GM04504 (cell line): ENCODE data around the gene MVB12B.

Experiments used
- DNase-seq: peaks from one replicate; pipeline ENCODE4 v3.0.0-alpha.2; 2012; ENCODE audit warnings: low read depth

The MVB12B gene

DNA sequence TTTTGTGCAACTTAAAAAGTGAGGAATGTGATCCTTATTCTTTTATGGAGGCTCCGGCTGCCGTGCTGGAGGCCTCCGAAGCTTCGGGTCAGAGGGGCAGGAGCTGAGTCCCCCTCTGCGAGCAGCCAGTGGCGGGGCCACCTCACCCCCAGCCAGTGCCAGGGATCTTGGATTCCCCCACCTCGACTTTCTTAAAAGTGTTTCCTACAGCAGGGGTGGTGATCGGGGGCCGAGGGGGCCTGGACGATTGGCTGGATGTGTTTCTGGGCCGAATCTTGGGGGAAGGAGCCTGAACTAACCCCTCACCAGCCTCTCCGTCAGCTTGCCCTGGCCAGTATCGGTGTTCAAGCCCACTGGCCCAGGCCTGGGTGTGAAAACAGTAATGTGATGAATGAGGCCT, 194.9 kb downstream of the MVB12B start:
- DNase-seq = no peak

DNA sequence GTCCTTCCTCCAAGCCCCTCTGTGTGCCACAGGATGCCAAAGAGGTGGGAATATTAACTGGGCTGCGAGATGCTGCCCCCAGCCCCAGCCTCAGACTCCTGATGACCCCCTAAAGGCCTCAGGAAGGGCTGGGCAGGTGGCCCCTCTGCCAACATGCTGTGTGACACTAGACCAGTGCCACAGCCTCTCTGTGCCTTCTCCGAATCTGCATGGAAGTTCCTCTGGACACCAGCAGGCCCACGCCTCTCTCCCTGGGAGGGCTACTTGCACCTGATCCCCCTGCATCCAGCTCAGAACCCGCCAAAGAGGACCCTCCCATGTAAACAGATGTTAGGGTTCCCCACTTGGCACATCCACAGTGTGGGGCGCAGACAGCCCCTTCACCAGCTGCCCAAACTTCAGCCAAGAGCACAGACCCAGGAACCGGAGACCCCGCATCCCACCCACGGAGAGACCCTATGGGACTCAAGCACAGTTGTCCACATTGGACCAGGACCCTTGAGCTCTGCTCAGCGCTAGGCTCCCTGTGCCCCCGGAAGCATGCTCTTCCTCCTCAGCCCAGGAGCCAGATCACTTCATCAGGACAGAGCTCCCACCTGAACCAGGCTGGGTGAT, 195.5 kb downstream of the MVB12B start:
- DNase-seq = no peak

DNA sequence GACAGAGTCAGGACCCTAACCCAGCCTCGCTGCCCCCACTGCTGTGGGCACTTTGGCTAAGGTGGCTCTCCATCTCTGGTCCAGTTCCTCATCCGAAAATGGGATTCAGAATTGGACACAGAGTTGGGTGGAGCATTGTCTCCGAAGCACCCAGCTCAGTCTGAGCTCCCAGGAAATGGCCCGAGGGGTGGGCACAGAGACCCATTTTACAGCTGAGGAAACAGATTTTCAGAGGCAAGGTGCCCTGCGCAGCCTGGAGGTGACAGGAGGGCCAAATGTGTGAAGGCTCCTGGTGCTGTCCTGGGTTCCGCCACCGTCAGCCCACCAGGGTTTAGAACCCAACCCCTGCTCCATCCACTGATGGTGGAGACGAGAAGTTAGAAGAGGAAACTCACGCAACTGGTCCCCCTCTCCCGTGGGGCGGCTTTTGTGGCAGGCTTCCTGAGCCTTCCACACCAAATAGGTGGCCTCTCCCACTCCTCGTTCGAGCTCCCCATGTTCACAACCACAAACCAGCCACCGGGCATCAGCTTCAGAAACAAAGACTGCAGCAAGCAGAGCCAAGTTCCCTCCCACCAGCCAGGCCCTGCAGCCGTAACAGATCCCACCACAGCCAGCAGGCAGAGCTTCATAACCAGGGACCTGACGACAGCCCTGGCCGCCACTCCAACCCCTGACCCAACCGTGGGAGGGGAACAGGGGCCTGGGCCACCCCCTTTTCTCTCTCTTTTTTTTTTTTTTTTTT, 196.2 kb downstream of the MVB12B start:
- DNase-seq = no peak

DNA sequence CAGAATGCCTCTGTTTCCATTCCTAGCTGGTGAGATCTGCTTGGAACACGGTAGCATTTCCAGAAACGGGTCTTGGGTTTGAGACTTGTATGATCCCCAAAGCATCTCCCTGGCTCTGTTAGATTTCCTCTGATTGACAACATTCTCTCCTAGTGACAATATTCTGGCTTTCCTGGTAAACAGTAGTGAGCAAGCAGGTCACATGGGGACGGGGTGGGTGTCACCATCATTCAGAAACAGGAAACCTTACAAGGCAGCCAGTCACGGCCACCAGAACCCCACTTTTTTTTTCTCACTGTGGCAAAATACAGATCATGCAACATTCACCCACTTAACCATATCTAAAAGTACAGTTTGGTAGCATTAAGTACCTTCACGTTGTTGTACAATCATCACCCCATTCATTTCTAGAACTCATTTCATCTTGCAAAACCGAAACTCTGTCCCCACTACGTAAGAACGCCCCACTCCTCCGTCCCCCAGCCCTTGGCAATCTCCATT, 197.0 kb downstream of the MVB12B start:
- DNase-seq = no peak

DNA sequence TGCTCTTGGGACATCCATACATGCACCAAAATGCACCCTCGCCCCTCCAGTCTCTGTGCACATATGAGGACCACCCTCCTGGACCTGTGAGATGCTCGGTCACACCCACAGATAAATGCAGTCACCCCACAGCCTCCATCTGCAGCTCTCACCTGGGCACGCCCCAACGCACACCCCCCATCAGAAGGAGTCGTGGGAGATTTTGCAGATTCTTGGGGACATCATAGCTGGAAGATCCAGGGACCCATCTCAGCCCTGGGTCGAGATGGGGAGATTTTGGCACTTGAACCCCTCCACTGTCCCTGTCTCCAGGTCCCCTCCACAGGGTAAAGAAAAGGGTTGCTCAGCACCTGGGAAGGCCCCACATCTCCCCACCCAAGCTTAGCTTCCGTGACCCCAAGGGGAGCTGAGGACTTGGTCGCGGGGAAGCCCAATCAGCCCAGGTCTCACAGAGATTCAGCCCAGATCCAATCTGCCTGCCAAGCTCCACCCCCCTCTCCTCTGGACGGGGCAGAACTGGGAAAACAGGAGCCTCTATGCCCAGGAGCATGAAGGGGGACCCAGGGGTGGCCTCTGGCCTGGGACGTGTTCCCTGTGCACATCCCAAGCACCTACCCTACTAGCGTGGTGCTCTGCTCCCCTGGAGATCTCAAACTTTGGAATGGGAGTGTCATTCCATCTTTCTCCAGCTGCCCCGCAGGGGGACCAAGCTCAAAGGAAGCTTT, 197.9 kb downstream of the MVB12B start:
- DNase-seq = no peak

DNA sequence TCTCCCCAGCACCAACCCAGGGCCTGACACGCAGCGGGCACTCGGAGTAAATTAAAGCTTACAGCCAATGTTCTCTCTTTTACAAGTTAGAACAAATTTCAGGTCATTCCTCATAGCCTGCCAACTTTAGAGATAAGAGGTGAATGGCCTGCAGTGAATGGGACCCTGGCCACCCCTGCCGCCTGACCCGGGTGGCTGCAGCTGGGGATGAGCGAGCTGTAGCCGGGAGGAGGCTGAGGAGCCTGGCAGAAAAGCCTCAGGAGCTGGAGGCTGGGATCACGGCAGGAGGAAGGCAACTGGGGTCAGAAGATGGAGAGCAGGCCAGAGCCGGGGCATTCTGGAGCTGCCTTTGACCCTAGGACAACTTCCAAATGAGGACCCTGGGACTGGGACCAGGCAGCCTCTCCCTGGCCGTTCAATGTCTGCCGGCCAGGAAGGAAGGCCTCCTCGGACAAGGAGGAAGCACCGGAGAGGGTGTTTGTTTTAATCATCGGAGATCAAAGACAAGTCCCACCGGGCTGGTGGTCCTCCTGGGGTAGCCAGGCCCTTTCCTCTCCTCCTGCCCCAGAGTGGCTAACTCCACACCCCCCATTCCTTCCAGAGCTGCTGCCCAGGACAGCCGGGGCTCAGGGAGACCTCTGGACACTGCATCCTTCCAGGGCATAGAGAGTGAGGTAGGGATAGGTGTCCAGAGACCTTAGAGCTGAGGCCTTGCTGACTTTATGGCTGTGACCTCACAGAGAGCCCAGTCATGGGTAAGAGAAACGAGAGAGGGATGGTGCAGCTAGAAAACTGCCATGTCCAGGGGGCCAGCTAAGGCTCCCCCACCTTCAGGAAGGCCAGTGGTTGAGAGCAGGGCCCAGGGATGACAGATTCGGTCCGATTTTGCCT, 199.8 kb downstream of the MVB12B start:
- DNase-seq = no peak

DNA sequence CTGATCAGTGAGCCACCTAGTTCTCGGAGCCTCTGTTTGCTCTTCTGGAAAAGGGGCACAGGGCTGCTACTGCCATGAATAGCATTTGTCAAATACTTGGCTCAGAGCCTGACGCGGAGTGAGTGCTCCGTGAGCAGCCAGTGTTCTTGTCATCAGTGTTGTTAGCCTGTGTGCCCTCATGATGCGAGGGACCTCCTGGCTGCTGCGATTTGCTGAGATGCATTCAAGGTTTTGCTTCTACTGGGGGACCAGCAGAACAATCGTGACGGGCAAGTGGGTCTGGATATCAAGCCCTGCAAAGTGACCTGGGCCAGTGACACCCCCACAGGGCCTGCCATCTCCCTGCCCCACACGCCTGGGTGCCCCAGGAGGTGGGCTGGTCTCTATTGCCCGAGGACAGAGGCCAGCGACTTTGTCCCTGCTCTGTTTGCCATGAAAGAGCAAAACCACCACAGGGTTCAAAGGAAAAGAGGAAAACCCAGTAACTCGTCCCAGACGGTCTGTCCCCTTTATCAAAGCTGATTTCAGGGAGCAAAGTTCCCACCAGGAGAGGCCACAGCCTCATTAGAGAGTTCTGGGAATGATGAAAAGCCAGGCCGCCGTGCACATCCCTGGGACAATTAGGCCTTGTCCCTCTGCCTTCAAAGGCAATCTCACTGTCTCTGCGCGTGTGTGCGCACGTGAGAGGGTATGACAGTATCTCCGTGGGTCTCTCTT, 200.6 kb downstream of the MVB12B start:
- no peak for DNase-seq

DNA sequence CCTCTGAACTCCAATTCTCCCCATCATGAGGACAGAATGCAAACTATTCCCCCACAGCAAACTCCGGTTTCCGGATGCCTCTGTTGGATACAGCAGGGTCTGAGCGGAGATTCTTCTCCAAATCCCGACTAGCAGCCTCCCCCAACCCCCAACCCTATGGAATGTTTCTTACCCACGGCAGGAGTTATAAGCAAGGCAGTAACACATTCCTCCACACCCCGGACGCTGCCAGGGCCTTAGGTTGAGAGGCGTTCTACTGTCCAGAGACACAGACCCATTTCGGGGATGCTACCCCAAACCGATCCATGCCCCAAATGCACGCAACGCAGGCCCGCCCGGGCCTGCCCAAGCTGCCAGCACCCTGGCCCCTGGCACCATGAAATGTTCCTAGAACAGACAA, 201.5 kb downstream of the MVB12B start:
- DNase-seq = no peak

DNA sequence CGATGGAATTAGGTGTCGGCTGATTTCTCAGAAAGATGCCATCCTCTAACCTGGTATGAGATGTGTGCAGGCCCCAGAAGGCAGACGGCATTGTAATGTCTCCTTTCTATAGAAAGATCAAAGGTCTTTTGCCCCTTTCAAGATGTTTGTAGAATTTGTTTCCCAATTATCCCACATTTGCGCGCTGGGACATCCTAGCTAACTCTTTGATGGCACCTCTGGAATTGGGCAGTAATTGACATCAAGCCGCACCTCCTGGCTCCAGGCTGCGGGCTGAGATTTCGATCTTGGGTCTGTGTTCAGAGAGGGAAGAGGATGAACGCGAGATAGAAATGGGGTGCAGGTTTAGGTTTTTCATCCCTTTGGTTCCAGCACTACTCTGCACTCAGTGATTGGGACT, 202.3 kb downstream of the MVB12B start:
- DNase-seq = no peak

DNA sequence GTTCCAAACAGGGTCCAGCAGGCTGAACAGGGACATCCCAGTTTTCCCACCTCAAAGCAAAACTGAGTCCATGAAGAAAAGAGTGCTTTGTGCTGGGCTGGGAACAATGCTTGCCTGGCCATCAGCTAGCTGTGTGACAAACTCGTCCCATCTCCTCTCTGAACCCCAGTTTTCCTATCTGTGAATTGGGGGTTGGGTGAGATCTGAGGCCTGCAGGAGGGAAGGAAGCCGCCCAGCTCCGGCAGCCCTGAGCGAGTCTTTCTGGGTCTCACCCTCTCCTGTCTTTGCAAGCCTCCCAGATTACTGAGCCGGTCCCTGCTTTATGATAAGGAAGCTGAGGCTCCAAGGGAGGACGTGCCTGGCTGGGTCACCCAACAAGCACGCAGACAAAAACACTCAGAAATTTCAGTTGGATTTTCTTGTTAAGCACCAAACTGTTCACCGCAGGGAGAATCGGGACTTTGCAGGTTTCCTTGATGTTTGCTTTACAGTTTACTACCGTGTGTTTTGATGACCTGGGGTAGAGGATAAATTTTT, 204.5 kb downstream of the MVB12B start:
- no peak for DNase-seq

DNA sequence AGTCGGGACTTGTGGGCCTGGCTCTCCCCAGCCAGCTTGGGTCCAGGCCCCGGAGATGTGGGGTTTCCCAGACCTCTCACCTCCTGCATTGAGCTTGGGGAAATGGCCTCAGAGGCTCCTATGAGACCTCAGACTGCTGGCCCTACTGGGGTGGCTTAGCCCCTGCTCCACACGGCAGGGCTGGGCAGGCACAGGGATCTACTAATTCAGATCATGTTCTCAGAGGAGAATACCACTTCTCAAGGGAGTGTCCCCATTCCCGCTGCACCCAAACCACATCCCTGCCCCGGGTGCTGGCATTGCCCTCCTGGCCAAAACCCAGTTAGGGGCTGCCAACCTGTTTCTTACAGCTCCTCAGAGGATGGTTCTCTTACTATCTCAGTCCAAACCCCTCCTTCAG, 205.0 kb downstream of the MVB12B start:
- DNase-seq = no peak

DNA sequence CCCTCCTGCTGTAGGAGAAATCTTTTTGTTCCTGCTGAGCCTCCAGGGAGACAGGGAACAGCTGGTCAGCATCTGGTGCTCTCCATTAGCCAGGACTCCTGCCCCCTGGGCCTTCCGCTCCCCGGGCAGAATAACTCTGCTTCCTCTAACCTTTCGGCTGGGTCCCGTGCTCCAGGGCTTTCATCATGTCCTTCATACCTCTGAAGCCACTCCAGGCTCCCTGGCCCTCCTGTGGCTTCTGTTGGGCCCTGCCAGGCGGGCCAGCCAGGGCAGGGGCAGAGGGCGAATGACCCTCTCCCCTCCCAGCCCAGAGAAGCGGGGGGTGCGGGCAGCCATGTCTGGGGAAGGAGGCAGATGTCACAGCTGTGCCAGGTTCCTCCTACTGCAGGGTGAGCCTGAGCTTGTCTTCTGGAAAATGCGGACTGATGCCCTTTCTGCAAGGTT, 205.4 kb downstream of the MVB12B start:
- peak; percentile 33 for DNase-seq

DNA sequence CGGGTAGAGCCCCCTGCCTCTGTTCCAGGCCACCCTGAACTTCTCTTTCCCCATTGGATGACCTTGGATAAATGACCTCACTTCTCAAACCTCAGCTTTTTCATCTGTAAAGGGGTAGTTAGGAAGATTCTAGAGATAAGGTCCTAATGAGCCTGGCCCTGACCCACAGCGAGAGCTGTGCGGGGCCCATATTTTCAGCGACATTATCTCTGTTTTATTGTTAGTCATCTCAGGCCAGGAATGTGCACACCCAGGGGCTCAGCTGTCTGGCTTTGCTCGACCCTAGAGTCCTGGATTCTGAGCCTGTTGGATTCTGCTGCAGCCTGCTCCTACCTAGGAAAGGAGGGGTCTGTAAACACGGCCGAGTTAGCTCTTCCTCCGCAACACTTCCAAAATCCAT, 205.9 kb downstream of the MVB12B start:
- no peak for DNase-seq

DNA sequence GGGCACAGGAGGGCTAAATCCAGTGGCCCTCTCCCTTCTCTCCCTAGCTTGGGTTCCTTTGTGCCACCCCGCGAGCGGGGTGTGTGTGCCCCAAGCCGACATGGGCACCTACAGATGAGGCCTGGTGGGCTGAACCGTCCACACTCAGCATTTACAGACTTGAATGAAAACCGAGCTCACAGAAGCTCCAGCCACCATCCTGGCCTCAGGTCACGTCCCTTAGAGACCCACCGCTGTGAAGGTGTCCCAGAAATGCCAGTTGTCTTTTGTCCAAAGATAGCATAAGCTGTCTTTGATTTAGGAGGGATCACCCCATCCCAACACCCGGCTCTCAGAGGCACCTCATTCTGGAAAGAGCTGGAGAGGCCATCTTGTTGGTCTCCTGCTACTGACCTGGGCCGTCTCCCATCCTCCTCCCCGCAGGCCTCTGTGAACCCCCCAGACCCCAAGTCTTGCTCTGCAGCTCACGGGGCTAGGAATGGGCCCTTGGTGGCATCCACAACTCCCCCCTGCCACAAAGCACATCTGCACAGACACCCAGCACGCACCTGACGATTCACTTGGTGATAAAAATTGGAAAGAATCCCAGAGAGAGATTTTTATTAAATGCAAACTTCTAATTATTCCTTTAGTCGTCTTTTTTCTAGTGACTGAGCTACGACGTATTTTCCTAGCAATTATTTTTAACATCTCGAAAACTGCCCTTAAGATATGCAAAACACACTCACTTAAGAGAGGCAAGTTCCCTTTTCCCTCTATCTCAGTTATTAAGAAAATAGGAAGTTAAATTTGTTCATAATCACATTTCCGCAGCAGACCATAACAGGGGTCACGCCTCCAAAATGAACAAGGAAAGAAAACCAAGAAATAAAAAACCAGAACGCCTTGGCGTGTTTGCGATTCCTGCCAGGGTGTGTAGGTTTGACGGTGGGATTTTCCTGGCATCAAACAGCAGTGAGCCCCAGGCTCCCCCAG, 206.6 kb downstream of the MVB12B start:
- DNase-seq = no peak

DNA sequence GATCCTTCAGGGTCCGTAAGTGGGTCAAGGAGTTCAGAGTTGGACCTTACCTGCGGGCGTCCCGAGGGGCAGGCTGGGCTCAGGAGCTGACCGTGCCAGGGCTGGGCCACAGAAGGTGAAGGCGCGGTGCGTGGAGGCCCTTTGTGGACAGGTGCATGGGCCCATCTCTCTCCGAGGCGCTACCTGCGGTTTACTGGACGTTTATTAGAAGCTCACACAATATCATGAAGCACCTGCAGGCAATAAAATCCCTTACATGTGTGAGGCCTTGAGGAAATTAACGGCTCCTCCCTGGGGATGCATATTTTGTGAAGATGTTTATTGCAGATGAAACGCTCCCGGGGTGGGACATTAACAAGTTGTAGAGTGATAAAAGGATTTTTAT, 207.3 kb downstream of the MVB12B start:
- DNase-seq = no peak

DNA sequence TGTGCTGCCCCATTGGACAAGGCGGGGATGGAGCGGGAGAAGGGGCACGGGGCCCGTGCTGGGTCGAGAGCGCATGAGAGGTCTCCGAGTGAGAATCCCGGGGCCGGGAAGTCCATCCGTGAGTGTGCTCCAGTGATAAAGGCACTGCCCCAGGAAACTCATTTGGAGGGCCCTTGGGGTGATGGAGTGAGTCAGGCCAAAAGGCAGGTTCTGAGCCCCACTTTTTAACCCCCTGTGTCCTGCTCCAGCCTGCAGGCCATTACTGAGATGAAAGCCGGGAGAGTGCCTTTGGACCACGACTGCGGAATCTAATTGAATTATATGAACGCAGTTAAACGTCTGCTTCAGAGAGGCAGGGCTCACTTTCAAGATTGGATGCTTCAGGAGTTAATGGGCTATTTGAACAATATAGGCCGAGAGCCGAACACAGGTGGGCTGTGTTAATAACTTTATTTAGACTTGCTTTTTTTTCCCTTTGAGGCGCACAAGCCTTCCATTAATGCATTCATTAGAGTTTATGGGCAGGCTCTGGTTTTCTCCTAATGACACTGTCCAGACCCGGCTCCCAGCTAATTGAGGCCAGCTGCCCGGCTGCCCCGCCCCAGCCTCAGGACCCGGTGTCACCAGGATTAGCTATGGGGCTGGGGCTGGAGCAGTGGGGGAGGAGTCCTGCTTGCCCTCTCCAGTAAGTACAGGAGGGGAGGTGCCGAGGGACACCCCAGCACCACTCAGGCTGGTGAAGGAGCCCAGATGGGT, 208.0 kb downstream of the MVB12B start:
- no peak for DNase-seq

DNA sequence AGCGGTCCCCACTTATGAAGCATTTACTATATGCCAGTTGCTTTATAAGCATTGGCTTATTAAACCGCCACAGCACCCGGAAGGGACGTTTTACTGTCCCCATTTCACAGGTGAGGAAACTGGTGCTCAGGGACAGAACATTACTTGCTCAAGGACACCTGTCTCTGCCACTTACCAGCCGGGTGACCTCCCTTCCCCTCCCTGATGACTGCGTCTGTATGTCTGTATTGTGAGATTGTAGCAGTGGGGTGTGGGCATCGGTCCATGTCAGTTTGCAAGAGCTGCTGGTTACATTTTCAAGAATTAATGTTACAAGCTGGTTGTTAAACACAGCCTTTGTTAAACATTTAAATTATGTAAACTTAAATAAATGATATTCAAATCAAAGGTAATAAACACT, 209.5 kb downstream of the MVB12B start:
- no peak for DNase-seq

DNA sequence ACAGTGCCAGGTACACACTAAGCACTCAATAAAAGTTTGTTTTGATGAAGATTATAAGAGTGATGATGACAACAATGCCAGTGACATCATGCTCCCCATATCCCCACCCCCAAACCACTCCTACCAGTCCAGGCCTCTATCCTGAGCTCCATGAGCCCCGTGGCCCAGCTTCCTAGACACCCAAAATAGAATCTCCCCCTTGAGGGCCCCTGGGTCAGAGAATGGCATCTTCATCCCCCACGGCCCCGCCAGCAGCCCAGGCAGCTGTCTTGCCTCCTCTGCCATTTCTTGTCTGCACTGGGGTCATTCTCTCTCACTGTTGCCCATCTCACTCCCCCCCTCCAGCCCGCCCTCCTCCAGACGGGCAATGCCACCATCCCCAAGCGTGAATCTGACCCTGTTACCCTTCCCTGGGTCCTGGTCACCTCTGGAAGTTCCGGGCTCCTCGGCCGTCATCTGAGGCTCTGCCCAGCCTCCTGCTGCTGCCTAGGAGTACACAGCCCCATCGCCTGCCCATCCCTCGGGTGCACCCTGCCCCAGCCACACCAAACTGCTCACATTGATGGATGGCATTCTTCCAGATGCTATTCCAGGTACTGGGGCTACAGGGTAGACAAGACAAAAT, 210.3 kb downstream of the MVB12B start:
- no peak for DNase-seq

DNA sequence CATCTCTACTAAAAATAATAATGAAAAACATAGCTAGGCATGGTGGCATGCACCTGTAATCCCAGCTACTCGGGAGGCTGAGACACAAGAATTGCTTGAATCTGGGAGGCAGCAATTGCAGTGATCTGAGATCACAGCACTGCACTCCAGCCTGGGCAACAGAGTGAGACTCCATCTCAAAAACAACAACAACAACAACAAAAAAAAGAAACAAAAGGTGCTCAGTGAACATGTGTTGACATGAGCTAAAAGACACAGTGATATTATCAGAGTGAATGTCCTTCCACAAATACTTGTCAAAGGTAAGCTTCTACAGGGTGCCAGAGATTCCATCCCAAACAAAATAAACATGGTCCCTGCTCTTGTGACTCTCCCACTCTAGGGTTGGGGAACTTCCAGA, 211.9 kb downstream of the MVB12B start:
- DNase-seq = no peak
